CMK (cell line): Measurements from ENCODE around the gene TMEM178B.
"Not testable (repeated sequence)": the region's sequence is repeated elsewhere in the genome, so short reads cannot be mapped to it uniquely, and the experiment has no call there.

Experiments used
- DNase-seq: peaks from one replicate; pipeline ENCODE4 v3.0.0-alpha.2; 2010; ENCODE audit warnings: low read depth

TMEM178B gene

DNA sequence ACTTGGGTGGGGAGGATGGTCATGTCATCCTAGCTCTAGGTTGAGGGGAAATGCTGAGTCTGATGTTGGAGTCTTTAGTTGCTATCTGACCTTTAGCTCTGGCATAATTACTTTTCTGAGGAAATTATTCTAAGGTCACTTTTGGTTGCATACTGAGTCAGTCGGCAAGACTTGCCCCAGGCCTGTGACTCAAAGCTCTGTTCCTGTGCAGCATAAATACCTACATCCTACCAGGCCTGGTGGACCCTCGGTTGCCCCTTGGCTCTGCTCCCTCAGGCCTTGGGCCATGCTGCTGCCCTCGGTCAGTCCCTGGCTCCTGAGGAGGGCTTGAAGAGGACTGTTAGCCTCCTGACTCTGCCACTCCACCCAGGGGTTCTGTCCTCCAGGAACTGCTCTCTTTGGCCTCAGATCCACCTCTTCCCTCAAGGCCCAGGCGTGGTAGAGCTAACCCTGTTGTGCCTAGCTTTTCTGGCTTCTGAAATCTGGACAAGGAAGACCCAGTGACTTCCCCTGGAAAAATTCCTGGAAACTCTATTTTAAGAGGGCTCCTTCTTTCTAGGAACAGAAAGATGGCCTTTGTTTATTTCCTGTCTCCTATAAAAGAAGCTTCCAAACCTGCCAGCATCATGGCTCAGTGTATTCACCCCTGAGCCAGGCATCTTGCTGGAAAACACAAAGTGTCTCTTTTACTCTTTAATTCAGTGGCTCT lies 71.2 kb downstream of the TMEM178B start:
- DNase-seq: no peak

DNA sequence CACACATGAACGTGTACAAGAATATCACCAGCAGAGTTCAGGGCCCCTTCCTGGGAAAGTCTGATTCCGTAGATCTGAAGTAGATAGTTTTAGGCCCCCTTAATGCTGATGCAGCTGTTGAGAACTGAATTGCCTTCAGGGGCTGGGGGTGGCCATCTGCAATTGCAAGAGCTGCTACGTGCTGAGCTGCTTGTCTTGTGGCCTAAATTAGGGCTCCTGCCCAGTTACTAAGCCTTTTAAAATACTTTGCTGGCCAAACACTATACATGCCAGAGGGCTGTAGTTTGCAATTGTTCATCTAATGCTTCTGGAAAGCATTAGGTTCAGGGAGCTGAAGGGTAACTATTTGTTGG lies 71.7 kb downstream of the TMEM178B start:
- no peak for DNase-seq

DNA sequence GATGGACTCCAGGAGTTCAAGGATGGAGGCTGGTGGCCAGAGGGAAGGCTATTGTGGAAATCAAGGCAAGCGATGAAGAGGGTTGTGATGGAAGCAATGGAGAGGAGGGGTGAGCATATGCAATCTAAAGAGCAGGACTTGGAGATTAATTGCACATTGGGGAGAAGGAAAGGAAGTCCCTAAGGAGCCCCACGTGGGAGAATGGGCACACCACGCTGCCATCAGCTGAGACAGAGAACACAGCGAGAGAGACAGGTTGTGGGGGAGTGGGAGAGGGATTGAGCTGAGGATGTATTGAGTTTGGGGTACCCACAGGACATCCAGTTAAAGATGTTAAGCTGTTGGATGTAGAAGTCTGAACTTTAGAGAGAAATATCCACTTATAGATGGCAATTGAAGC lies 73.6 kb downstream of the TMEM178B start:
- no peak for DNase-seq

DNA sequence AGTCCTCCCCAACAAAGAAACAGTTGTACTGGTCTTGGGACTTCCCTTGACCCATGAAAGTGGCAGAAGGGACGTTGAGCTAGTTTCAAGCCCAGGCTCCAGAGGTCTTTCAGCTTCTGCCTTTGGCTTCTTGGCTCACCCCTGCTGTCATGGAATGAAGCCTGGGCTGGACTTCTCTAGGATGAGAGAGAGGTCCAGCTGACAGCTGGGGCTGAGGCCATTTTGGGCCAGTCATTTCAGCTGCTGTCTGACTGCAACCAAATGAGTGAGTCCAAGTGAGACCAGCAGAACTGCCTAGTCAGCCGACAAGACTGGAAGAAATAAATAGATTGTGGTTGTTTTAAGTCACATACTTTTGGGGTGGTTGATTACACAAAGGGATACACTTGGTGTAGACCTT lies 76.6 kb downstream of the TMEM178B start:
- DNase-seq: no peak

DNA sequence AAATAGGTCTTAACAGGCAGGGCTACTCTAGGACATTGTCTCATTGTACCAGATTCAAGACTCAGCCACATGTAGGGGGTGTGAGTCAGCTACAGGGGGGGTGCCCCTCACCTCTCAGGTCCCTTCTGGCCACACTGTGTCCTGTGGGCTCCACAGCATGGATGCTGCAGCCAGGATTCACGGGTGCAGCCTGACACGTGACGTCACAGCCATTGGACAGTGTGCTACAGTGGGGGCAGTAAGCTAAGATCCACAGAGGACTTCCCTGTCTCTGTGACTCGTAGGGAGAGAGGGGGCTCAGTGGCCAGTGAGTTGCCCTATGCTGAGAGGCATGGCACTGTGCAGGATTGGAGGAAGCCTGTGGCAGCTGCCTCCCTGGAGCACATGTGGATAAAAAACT lies 77.9 kb downstream of the TMEM178B start:
- DNase-seq: no peak

DNA sequence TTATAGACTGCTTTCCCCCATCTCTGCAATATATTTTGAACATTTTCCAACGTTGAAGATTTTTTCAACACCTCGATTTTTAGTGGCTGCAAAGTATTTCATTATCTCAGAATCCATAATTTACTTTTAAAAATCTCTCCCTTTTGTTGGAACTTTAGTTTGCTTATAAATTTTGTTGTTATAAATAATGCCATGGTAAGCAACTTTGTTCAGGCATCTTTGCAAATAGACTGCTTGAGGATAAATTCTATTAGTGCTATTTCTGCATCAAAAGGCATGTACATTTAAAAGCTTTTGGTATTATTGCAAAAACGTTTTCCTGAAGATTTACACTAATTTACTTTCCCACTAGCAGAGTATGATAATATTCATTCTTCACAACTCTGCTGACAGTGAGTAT lies 79.4 kb downstream of the TMEM178B start:
- DNase-seq: no peak

DNA sequence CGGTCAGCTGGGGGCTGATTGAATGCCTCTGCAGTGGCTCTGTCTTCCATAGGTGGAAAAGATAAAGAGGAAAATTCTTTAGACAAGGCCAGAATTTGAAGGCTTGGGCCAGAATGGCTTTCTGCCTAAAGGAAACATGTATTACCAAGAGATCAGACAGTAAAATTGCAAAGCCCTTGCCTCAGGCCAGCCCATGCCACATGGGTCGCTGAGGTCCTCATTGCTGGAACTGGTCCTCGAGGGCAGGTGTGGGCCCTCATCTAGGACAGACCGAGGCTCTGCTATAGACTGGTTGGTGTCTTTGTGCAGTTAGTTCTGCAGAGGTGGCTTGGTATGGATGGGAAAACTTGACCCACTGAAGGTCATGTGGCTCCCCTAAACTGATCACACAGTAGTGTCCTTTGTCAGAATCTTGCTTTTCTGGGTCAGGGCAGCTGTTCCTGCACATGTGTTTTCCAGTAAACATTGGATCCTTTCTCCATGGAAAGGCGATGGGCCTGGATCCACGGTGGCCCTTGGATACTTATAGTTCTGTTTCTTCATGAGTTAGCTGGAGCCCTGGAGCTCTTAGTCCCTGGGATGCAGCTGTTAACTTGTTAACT lies 80.4 kb downstream of the TMEM178B start:
- no peak for DNase-seq

DNA sequence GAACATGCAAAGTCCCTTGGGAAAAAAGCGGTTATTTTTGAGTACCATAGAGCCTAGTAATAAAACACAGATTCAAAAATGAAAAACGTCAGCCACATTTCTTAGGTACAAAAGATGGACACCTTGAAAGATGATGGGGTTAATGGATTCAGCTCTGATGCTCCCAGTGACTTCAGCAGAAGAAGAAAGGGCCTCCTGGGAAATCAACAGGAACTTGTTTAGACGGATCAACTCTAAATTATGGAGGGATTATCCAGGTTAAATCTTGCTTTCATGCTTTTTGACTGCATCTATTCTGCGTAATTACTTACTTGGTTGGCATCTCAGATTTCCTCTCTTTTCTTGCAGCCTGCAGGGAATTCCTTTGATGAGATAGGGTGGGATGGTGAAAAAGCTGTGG lies 82.5 kb downstream of the TMEM178B start:
- DNase-seq: no peak

DNA sequence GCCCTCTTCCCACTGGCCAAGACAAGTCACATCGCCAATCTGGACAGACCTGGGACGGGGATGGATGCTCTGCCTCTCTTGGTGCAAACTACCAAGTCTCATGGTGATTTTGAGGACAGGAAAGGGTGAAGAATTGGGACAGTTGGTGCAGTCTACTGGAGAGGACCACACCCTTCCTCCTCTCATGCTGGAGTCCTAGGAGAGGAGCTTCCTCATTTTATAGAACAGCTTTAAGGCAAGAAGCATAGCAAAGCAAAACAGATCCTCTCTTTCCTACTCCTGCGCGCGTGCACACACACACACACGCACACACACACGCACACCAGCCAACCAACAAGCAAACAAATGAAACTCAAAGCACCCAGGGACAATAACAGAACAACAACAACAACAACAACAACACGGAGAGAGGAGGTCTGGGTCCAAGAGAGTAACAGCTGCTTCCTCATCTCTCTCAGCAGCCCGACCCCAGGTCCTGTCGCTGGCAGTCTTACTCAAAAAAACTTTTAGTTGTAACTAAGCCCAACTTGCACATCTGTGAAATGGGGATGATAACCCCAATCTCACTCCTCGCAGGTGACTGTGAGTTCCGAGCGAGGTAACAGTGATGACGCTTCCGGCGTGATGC lies 83.4 kb downstream of the TMEM178B start:
- DNase-seq: no peak

DNA sequence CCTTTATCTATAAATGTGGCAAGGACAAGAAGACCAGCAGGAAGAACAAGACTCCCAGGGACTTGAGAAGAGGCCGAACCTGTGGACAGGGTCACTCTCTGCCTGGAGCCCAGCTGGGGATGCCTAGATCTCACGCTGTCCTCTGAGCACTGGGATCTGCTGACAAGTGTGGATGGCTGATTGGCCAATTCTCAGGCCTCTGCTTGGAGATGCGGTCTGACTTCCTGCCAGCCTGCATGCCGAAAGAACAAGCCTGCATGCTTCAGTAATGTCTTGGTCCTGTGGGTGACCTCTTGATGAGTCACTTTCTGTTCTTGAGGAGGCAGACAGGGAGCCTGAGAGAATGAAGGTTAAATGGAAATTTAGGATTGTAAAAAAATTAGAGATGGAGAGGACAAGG lies 84.7 kb downstream of the TMEM178B start:
- no peak for DNase-seq

DNA sequence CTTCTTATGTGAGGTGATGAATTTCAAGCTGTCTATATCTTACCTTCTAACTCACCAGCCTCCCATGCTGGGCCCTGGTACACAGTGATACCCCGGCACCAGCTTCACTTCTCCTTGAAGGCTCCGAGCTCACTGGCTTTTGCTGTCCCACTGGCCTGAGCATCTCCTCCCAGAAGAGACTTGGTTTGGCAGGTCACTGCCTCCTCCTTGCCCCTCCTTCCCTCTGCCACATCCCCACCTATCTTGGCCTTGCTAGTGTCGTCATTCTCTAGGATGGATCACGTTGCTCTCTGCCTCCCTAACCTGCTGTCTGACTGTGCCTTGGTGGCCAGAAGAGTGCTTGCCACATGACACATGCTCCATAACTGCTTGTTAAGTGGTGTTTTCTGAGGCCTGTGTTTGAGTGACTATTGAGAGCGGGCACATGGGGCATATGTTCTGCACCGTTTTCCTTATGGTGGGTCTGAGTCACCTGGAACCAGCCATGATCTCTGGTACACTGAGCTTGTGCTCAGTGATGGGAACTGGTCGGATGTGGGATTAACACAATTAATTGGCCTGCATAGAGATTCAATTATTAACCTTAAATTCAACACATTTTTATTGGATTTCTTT lies 86.5 kb downstream of the TMEM178B start:
- DNase-seq: no peak

DNA sequence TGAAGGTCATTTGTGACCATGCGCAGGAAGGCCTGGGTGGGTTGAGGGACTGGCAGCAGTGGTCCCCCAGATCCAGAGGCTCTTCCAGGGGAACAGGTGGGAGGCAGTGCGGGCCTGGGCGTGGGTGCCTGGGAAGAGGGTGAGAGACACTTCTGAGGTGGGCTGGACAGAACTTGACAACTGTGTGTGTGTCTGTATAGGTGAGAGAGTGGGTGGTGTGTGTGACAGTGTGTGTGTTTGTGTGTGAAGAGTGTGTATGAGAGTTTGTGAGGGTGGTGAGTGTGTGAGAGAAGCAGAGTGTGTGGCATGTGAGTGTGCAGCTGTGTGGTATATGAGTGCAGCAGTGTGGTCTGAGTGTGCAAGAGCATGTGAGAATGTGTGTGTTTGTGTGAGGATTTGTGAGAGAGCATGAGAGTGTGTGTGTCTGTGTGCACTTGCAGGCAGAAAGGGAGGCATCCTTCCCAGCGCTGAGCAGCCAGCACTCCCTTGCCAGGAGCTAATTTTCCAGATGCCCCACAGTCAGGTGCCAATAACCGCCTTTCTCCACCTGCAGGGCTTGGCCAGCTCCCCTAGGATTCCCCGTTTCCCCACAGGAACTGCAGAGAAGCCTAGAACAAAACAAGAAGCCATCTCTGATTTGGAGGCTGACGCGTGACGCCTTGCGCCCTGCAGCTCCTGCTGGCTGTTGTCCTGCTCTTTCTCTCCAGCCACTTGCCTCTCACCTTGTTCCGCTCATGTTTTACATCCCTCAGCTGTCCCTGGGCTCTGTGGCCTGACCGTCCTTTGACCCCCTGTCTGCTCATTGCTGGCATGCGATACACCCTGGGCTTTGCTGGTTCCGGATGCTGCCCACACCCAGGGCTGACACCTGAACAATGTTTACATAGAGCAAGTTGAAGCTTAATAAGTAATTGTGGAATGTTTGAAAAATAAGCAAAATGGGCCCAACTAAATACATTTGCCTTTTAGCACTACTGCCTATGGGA lies 88.0 kb downstream of the TMEM178B start:
- DNase-seq: no peak

DNA sequence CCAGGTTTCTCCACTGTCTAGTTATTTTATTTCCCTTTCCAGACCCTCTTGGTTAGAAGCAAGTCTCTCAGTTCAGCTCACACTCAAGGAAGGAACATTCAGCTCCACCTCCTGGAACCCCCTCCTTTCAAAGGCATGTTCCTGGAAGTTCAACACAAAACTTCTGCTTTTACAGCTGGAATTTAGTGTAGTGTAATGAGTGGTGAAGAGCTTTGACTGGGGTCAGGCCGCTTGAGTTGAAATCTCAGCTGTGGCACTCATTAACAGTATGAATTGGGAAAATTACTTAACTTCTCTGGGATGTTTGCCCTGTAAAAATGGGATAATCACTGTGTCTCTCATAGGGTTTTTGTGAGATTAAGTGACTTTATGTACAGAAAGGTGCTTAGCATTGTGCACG lies 91.7 kb downstream of the TMEM178B start:
- DNase-seq: no peak

DNA sequence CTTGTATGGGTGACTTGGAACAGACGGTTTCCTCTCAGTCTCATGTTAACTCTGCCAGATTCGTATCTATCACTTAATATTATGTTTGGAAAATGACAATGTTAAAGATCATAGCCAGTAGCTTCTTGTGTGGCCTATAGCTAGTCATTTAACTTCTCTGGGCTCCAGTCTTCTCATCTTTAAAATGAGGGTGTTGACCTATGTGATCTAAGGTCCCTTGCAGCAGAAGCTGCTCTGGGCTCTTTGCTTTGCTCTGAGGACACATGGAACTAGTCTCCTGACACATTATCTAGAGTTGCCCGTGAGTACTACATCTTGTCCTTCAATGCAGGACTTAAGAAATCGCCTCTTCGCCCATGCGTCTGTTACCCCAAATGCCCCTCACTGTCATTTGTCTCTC lies 93.1 kb downstream of the TMEM178B start:
- DNase-seq: no peak

DNA sequence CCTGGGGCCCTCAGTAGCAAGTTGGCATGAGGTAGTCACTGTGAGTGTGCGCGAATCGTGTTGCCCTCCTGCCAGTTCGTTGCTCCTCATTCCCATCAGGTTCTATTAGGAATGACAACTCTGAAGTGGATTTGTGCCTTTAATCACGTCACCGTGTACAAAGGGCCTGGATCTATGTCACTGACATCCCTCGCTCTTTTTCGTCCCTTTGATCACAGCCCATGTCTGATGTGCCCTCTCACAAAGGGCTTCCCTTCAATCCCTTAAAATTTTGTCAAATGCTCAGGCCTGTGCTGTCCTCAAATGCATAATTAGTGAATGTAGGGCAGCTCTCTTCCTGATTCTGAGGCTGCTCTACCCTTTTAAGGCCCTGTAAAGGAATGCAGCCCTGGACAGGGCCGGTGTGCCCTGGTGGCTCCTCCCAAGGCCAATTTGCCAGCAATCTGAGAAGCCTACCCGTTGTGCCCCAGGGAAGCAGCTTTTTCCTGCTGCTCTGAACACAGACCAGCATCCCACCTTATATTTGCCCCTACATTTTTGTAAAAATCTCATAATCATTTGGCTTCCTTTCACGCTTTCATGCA lies 93.6 kb downstream of the TMEM178B start:
- DNase-seq: no peak

DNA sequence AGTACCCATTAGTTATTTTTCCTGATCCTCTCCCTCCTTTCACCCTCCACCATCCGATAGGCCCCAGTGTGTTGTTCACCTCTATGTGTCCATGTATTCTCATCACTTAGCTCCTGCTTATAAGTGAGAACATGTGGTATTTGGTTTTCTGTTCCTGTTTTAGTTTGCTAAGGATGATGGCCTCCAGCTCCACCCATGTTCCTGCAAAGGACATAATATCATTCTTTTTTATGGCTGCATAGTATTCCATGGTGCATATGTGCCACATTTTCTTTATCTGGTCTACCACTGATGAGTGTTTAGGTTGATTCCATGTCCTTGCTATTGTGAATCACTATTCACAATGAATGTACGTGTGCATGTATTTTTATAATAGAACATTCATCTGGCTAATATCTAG lies 95.3 kb downstream of the TMEM178B start:
- DNase-seq: not testable (repeated sequence)

DNA sequence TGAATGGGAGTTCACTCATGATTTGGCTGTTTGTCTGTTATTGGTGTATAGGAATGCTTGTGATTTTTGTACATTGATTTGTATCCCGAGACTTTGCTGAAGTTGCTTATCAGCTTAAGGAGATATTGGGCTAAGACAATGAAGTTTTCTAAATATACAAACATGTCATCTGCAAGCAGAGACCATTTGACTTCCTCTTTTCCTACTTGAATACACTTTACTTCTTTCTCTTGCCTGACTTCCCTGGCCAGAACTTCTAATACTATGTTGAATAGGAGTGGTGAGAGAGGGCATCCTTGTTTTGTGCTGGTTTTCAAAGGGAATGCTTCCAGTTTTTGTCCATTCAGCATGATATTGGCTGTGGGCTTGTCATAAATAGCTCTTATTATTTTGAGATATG lies 101.9 kb downstream of the TMEM178B start:
- DNase-seq: not testable (repeated sequence)

DNA sequence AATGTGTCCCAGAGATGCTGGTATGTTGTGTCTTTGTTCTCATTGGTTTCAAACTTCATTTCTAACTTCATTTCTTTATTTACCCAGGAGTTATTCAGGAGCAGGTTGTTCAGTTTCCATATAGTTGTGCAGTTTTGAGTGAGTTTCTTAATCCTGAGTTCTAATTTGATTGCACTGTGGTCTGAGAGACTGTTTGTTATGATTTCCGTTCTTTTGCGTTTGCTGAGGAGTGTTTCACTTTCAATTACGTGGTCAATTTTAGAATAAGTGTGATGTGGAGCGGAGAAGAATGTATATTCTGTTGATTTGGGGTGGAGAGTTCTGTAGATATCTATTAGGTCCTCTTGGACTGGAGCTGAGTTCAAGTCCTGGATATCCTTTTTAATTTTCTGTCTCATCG lies 103.3 kb downstream of the TMEM178B start:
- DNase-seq: not testable (repeated sequence)

DNA sequence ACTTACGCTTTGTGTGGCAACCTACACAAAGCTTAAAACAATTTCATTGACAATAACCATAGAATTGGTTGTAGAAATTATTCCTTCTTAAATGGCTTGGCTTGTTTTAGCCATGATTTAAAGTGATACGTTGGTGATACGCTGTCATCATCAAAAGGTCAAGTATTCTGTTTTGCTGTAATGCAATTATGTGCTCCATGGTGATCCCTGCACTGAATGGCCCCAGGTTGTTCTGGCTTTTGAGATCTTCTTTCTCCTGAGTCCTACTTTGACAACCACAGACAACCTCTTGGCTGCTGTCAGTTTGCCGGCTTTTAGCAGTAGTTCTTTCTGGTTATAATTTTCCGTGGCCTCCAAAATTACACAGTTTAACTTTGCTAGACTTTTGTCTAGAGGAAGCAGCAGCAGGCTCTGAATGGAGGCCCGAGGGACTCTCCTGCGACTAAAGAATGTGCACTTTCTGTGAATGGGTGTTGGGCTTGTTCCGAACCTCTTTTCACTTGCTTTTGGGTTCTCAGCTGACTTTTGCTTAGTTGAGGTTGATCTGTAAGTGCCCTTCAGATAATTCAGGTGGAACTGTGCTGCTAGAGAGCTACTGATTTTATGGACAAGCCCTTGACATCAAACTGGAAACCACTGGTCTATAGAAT lies 104.7 kb downstream of the TMEM178B start:
- DNase-seq: no peak

DNA sequence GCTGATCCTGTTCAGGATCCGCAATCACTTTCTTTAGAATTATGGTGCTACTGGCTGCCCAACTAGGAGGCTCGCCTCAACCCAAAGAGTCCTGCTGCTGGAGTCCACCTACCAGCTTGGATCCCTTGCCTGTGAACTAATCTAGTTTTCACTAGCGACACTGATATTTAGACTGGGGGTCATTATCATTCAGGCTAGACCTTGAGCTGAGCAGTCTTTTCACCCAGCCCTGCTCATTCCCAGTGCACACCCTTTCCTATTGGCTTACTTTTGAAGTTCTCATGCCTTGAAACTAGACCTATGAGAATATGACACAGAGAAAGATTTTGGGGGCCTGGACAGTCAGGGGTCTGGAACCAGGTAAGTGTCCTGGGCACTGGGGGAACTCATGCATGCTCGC lies 107.9 kb downstream of the TMEM178B start:
- no peak for DNase-seq

DNA sequence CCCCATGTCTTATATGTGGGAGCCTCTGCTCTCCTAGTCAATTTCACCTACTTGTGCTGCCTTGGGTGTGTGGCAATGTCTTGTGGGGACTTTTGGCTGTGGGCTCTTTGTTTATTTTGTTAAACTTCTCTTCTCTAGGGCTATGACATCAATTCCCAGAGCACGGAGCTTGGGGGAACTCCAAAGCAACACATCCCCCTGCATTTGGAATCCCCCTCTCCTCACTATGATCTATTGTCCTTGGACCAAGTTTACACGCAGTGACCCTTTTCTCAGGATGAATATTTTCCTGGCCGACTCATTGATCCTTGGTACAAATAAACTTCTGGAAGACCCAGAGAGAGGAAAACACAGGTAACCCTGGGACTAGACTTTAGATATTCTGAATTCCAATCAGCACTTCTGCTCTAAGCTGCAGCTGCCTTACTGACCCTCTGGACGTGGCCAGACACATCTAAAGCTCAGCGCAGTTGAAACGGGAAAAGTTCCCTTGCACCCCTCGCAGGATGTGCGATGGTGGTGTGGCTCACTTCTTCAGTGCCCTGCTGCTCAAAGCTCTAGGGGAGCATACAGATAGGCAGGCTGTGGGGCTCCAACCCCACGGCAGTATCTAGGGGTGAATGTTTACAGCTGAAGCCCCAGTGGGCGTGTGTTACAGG lies 110.8 kb downstream of the TMEM178B start:
- no peak for DNase-seq
